Panc1 (cell line): ENCODE data around the gene NPAS2.

Source experiments
- POLR2AphosphoS5 ChIP-seq: IDR thresholded peaks from 2 replicates; pipeline ENCODE4 v1.6.1; 2012; ENCODE audit warnings: mild to moderate bottlenecking, low read depth, low read length, moderate library complexity
- SIN3A ChIP-seq: IDR thresholded peaks from 2 replicates; pipeline ENCODE4 v1.6.1; 2012; ENCODE audit warnings: low read depth, mild to moderate bottlenecking, low read length, moderate library complexity, borderline replicate concordance; ENCODE audit not compliant: insufficient read depth
- TCF7L2 ChIP-seq: IDR thresholded peaks from 2 replicates; pipeline ENCODE4 v1.6.1; 2011; ENCODE audit warnings: mild to moderate bottlenecking, low read depth, low read length, inconsistent platforms
- TF ChIP-seq, protein P1 (sequence below): fragments of 450-650 bp; IDR thresholded peaks from 2 replicates; pipeline ENCODE4 v1.5.1; 2017; ENCODE audit warnings: mild to moderate bottlenecking
- TF ChIP-seq, protein P2 (sequence below), 2 experiments: IDR thresholded peaks; 2 replicates each; pipeline ENCODE4 v1.6.1; 2011 to 2012; ENCODE audit warnings: low read depth in 2 of 2, control low read depth in 1 of 2, low read length in 1 of 2, mild to moderate bottlenecking in 1 of 2, moderate library complexity in 1 of 2; ENCODE audit not compliant: insufficient read depth in 1 of 2

DNA sequence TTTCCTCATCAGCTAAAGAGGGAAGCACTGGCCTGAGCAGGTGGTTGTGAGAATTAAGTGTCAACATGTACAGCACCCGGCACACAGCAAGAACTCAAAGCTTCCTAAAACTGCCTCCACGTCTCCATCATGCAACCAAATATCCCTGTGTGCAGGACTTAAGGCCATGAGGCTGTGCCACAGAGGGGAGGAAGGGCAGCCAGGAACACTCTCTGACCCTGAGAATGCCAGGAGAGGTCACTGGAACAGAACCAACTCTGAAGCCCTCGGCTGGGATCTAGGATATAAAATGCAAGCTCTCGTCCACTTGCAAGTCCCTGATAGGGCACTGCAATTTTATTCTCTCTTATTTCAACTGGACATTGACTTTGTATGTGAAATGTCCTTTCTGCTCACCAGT, 12.2 kb upstream of the NPAS2 start:
- TF ChIP-seq, protein P1, sequence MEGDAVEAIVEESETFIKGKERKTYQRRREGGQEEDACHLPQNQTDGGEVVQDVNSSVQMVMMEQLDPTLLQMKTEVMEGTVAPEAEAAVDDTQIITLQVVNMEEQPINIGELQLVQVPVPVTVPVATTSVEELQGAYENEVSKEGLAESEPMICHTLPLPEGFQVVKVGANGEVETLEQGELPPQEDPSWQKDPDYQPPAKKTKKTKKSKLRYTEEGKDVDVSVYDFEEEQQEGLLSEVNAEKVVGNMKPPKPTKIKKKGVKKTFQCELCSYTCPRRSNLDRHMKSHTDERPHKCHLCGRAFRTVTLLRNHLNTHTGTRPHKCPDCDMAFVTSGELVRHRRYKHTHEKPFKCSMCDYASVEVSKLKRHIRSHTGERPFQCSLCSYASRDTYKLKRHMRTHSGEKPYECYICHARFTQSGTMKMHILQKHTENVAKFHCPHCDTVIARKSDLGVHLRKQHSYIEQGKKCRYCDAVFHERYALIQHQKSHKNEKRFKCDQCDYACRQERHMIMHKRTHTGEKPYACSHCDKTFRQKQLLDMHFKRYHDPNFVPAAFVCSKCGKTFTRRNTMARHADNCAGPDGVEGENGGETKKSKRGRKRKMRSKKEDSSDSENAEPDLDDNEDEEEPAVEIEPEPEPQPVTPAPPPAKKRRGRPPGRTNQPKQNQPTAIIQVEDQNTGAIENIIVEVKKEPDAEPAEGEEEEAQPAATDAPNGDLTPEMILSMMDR: no peak
- TF ChIP-seq POLR2AphosphoS5: no peak
- TF ChIP-seq, protein P2, sequence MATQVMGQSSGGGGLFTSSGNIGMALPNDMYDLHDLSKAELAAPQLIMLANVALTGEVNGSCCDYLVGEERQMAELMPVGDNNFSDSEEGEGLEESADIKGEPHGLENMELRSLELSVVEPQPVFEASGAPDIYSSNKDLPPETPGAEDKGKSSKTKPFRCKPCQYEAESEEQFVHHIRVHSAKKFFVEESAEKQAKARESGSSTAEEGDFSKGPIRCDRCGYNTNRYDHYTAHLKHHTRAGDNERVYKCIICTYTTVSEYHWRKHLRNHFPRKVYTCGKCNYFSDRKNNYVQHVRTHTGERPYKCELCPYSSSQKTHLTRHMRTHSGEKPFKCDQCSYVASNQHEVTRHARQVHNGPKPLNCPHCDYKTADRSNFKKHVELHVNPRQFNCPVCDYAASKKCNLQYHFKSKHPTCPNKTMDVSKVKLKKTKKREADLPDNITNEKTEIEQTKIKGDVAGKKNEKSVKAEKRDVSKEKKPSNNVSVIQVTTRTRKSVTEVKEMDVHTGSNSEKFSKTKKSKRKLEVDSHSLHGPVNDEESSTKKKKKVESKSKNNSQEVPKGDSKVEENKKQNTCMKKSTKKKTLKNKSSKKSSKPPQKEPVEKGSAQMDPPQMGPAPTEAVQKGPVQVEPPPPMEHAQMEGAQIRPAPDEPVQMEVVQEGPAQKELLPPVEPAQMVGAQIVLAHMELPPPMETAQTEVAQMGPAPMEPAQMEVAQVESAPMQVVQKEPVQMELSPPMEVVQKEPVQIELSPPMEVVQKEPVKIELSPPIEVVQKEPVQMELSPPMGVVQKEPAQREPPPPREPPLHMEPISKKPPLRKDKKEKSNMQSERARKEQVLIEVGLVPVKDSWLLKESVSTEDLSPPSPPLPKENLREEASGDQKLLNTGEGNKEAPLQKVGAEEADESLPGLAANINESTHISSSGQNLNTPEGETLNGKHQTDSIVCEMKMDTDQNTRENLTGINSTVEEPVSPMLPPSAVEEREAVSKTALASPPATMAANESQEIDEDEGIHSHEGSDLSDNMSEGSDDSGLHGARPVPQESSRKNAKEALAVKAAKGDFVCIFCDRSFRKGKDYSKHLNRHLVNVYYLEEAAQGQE (IDR thresholded peaks at IDR 0.05; ENCODE audit: insufficient read depth in 1 of 2, low read depth in 2 of 2, low read length in 1 of 2): no peak
- no peak for TF ChIP-seq TCF7L2
- TF ChIP-seq SIN3A: no peak
